Tongue (tissue), 2 donors: ENCODE results near the gene ARGLU1. TPM values are rescaled to one million over a fixed set of nuclear protein-coding genes. Genes with fewer than 3 reads are reported as not detected.
A peak's percentile ranks its signal among the peaks of the same experiment; 100 is the strongest.

Experiments used
- DNase-seq: peaks from one replicate; pipeline ENCODE4 v3.0.0-alpha.2; 2015
- total RNA-seq: library from RNA; depleted of rRNA; stranded (reverse); fragments of >200 nt; gene quantifications from one replicate; pipeline ENCODE4 v1.2.3, GENCODE V29; 2014

The ARGLU1 gene
- total RNA-seq, 1 donor from 2014 or later = 110 TPM

DNA sequence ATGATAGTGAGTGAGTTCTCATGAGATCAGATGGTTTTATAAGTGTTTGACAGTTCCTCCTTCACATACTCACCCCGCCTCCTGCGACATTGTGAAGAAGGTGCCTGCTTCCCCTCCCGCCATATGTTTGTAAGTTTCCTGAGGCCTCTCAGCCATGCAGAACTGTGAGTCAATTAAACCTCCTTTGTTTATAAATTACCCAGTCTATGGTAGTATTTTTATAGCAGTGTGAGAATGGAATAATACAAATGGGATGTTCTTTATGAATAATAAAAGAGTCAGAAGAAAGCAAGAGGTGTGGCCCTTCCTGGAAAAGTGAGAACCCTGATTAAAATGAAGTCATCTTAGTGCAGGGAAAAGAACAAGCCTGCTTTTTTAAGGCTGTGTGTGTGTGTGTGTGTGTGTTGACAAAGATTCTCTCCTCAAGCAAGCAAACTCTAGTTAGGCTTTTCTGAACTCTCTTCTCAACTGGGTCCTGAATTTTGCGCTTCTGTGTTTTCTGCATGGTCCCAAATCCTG lies 18.8 kb upstream of the ARGLU1 start:
- DNase-seq = no peak

DNA sequence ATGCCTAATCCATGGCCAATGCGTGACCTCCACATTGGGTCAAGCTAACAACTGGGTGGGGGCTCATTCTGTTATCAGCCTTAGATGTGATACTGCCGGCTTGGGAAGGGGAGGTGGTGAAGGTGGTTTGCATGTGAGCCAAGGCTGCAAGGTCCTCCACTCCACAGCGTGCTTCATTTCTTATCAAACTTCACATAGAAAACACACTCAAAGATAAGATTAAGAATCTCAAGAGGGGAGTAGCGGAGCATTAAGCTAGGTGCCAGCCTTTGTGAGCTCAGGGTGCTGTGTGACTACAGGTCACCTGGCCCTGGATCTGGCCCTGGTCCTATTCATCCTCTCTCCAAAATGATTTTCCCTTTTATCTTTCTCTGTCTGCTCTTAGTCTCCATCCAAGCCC lies 13.3 kb upstream of the ARGLU1 start:
- no peak for DNase-seq

DNA sequence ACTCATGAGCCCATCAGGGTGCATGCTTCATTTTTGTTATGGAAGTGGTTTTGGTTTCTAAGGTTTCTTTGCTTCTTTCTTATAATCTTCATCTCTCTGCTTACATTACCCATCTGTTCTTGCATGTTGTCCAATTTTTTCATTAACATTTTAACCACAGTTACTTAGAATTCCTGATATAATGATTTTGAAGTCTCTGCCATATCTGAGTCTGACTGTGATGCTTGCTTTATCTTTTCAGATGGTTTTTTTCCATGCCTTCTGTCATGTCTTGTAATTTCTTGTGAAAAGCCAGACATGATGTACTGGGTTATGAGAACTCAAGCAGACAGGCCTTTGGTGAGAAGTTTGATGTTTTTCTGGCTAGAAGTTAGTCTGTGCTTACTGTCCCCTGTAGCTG lies 8.0 kb upstream of the ARGLU1 start:
- no peak for DNase-seq

DNA sequence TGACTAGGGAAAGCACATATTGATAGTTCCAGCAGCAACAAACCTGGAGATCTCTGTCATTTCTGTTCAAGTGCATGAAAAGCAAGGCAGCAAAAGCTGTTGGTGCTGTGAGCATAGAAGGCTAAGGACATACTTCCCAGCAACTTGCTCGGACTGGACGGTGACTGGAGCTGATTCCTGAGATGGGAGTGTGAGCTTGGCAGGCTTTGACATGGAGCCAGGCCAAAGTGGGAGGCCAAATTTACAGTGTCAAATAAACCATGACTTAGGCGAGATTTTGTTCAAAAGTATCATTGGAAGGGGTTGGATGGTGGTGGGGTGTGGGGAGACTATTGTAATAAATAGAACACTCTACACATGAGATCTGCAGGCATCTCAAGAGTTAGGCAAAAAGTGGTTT lies 5.9 kb upstream of the ARGLU1 start:
- DNase-seq = peak; percentile 73

GRCh38 chr13:106573284-106573846 lies 5.4 kb upstream of the ARGLU1 start:
- no peak for DNase-seq

- DNase-seq = peak; percentile 27
Observed at GRCh38 chr13:106570299-106570852, 2.4 kb upstream of the ARGLU1 start.

DNA sequence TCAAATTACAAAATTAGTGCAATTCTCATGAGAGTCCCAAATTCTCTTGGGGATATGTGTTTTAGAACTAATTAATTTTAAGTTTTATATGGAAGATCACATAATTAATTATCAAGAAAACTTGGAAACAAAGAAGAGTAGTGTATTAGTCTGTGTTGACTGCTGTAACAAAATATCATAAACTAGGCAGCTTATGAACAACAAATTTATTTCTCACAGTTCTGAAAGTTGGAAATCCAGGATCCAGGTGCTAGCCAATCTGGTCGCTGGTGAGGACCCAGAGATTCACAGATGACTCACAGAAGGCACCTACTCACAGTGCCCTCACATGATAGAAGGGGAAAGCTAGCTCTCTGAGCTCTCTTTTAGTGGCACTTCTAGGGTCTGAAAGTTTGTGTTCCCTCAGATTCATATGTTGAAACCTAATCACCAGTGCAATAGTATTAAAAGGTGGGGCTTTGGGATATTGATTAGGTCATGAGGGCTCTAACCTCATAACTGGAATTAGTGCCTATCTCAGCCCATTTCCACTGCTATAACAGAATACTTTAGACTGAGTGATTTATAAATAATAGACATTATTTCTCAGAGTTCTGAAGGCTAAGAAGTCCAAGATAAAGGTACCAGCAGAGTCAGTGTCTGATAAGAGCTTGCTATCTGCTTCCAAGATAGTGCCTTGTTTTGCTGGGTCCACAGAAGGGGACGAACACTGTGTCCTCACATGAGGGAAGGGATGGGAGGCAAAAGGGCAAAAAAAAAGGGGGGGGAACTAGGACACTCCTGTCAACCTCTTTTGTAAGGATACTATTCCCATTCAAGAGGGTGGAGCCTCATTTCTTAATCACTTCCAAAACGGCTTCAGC lies 1.5 kb upstream of the ARGLU1 start:
- DNase-seq = no peak

DNA sequence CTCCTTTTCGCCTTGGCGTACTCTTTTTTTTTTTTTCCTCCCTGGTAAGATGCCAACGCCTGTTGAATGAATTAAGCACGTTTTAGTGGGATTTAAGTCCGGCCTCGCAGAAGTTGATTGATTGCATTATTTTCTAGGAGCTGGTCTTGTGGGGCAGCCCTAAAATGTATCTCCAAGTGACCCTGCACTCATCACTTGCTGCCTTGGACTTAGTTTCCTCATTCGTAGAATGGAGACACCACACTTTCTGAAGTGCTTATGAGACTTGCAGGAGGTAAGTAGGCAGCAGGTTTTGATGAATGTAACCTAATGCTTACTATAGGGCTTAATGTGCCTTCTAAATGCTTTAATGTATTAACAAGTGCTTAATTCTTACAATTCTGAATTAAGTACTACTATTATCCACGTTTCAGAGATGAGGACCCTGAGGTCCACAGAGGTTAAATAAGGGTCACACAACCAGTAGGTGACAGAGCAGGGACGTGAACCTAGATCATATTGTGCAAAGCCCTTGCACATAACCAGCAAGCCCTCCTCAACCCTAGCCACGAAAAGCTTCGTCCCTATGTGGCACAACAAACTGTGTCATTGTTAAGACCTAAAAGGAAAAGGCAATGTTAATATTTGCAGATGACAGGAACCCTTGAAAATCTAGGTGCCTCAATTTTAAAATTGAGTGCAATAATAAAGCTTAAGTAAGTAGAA lies 514 bp upstream of the ARGLU1 start:
- DNase-seq = no peak

- DNase-seq = peak; percentile 79
Observed at GRCh38 chr13:106566641-106567473, 1.1 kb downstream of the ARGLU1 start.

DNA sequence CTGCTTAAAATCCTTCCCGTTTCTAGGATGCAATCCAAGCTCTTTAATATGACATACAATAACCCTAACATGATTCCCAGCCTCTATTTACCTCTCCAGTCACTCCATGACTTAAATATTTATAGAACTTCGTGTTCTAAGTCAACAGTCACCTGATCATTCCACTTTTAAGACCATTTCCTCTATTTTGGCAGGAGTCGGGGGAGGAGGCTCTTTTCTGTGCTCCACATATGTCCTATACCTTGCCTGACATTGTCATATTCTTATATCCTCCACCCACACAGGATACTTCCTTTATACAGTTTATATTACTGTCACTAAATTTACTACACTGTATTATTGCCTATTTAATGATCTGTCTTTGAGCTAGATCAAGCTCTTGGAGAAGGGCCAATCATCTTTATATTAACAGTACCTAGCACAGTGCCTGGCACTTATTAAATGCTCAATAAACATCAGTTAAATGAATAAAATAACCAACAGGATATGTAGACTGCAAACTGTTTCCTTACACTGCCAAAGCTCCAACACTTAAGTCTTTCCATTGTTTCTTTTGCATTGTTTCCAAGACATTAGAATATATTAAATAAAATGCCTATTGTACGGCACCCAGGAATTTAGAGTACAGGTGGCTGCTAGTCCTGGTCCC lies 2.7 kb downstream of the ARGLU1 start:
- DNase-seq = no peak

- DNase-seq = no peak
Observed at GRCh38 chr13:106562301-106562700, 5.6 kb downstream of the ARGLU1 start.

DNA sequence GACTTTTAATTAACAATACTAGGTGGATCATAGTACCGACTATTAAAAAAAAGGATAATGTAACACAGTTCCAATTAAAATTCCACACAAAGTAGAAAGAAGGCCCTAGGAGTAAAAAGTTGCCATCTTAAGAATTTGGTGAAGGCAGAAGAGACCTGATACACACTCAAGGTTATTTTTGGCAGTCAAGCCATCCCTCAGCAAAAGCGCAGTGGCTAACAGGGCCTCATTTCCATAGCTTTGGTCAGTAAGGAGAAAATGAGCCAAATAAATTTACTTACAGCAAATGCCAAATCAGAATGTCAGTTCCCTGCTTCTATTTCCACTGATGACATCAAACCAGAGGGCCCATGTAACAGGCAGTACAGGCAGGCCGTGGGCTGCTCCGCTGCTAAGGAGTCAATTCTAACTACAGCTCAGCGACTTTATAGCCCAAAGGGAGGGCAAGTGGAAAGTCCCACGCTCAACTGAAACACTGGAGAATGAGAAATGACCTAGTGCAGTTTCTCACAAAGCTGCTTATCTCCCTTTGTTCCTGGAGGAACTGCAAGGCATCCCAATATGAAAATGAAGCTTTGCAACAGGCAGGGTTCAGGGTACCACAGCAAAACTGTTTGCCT lies 6.3 kb downstream of the ARGLU1 start:
- no peak for DNase-seq

GRCh38 chr13:106560821-106561220 lies 7.1 kb downstream of the ARGLU1 start:
- DNase-seq = no peak

GRCh38 chr13:106558527-106558926 lies 9.4 kb downstream of the ARGLU1 start:
- DNase-seq = no peak

DNA sequence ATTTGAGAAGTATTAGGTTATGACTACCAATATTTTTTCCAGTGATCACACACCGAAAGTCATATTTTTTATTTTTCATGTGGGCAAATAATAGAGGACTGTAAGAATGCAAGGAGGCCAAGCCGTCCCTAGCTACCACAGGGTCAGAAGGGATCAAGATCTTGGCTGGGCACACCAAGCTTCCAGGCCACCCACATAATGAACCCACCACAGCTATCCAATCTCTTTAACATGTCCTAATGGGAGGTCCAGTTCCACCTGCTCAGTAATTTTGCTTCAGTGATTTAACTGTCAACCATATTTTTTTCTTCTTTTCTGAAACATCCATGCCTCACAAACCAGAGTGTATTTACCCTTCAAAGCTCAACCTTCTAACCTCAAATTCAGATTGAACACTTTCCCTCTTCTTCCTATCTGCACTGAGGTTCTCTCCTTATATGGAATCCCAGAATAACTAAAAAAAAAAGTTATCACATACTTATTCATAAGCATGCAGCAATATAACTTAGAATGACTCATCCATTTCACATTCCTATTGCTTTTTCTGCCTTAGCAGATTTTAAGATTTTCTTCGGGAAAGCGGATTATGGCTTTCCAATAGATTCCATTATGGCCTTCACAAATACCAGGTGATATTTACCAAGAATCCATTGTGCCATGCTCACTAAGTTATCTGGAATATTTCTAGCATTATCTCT lies 12.2 kb downstream of the ARGLU1 start:
- no peak for DNase-seq

GRCh38 chr13:106551751-106552150 lies 16.2 kb downstream of the ARGLU1 start:
- DNase-seq = no peak

GRCh38 chr13:106551350-106551749 lies 16.6 kb downstream of the ARGLU1 start:
- no peak for DNase-seq

DNA sequence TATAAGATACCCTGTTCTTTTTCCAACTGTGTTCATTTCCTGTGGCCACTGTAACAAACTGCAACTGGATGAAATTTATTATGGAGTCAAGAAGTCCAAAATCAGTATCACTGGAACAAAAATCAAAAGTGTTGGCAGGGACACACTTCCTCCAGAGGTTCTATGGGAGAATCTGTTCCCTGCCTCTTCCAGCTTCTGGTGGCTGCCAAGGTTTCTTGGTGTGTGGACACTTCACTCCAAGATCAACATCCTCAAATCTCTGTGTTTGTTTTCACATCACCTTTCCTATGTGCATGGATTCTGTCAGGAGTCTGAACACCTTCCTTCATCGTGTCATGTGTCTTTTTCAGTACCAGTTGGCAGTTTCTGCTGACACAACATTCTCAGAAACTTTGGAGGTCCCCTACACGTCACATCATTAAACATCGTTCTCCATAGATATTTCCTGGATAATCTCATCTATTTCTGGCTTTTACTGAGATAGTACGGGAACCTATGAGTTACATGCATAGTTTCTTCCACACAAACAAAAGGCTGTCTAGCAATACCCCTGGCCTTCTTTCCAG lies 17.3 kb downstream of the ARGLU1 start:
- no peak for DNase-seq

DNA sequence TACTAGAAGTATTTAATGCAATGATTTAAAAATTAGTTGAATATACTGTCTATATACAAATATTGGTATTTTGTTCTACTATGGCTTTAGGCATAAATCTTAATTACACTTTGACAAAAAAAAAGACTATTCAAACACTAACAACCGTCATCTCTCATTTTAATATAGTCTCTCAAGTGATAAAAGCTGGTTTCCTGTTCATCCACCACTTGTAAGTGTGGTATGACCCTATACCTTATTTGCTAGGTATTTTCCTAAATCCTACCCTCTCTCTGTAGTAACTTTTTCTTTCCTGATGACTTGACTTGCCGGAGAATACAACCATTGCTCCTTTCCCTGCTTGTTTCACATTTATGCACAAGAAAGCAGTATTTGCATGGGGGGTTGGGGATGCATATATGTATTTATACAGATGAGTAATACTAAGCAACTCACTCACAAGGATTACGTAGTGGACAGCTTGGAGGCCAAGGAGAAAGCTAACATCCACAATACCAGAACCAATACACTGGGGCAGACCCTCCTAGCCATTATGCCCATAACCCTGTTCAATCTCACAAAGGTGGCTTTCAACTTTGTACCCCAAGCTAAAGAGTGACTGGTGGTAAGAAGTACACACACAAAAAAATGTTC lies 19.8 kb downstream of the ARGLU1 start:
- no peak for DNase-seq
